Uterus (tissue), 2 donors: ENCODE data around the gene ANKRD52.
A peak's percentile ranks its signal among the peaks of the same experiment; 100 is the strongest.

Experiments
- POLR2A ChIP-seq, 2 donors: fragments of 450-650 bp; IDR thresholded peaks; one replicate each; pipeline ENCODE4 v1.6.1; 2016; ENCODE audit warnings: antibody characterized with exemption in 2 of 2, mild to moderate bottlenecking in 1 of 2, moderate library complexity in 1 of 2
- TF ChIP-seq, protein P1 (sequence below), 4 experiments: fragments of 200-600 bp in 2 of 4; fragments of 450-650 bp in 2 of 4; sonication (generic) in 2 of 4; IDR thresholded peaks; one replicate each; pipeline ENCODE4 v1.5.1; 2016 to 2019; ENCODE audit warnings: antibody characterized with exemption in 4 of 4, mild to moderate bottlenecking in 2 of 4, moderate library complexity in 1 of 4

DNA sequence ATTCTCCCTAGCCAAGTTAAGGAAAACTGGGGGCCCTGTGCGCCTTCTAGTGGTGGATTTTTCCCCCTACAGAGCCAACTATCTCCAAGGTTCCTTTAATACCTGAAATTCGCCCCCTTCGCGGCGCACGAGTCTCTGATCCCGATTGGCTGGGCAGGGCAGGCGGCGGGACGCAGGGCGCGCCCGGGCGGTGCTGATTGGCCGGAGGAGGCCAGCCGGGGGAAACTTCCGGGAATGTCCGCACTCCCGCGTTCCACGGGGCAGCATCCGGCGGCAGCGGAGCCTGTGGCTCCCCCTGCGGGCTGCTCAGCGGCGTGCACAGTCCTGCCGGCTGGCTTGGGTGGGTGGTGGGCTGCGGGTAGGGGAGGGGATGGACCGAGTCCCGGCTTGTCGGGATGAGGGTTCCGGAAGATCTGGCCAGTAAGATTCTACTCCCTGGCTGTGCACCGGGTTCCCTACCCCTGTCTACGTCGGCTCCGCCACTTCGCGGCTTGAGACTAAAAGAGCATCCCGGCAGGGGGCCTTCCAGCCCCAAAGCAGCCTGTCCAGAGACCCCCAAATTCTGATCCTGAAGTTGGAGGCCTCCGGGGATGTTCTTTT is 34.0 kb downstream of the ANKRD52 start, which contains the start of gene NABP2:
- peak; percentile 51 to 60 for TF ChIP-seq POLR2A (IDR thresholded peaks at IDR 0.05)
- TF ChIP-seq, protein P1, sequence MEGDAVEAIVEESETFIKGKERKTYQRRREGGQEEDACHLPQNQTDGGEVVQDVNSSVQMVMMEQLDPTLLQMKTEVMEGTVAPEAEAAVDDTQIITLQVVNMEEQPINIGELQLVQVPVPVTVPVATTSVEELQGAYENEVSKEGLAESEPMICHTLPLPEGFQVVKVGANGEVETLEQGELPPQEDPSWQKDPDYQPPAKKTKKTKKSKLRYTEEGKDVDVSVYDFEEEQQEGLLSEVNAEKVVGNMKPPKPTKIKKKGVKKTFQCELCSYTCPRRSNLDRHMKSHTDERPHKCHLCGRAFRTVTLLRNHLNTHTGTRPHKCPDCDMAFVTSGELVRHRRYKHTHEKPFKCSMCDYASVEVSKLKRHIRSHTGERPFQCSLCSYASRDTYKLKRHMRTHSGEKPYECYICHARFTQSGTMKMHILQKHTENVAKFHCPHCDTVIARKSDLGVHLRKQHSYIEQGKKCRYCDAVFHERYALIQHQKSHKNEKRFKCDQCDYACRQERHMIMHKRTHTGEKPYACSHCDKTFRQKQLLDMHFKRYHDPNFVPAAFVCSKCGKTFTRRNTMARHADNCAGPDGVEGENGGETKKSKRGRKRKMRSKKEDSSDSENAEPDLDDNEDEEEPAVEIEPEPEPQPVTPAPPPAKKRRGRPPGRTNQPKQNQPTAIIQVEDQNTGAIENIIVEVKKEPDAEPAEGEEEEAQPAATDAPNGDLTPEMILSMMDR (IDR thresholded peaks at IDR 0.05): peak; percentile 84 to 98 (median 94)
